K562 (cell line): ENCODE measurements around the gene PRELID2. TPM values are rescaled to one million over a fixed set of nuclear protein-coding genes. Genes with fewer than 3 reads are reported as not detected.
A peak's percentile ranks its signal among the peaks of the same experiment; 100 is the strongest.

Source experiments
- ATAC-seq: fragments of 200-7000 bp; cut with Tn5 transposase; 3 replicates; pipeline ENCODE4 v1.9.1; 2020; ENCODE audit warnings: moderate library complexity
- BruUV-seq: library from RNA; stranded (reverse); fragments of 400-500 nt; replicated peaks from 2 replicates; lab custom pipeline; 2021; lab: Mats Ljungman, UMichigan
- CTCF ChIA-PET: fragments of 300-600 bp; formaldehyde crosslinking; extraction: SDS; loops from one replicate; lab custom pipeline; 2021; ENCODE audit warnings: low intra/inter-chr PET ratio; lab: Yijun Ruan, JAX
- POLR2A ChIA-PET: fragments of 300-600, 350-650 bp; sonication (Branson Sonifier 250); formaldehyde crosslinking; extraction: SDS; loops from one replicate; lab custom pipeline; 2021; ENCODE audit warnings: antibody characterized with exemption, inconsistent platforms; lab: Yijun Ruan, JAX
- DNase-seq, 4 experiments: peaks; one replicate each; pipeline versions ENCODE4 v3.0.0 to v3.0.0-alpha.2; 2011 to 2018; ENCODE audit warnings: low spot score in 3 of 4, mixed read lengths in 3 of 4; ENCODE audit errors: extremely low read depth in 1 of 4
- FAIRE-seq: peaks from 2 replicates; lab custom pipeline; 2011; peaks lifted over from hg19 to GRCh38; lab: Jason Lieb, UNC
- H2AFZ ChIP-seq: 2 replicates; pipeline ENCODE4 v1.6.0; 2011; ENCODE audit warnings: low read depth, low read length, control low read depth, inconsistent platforms
- H3K27ac ChIP-seq: fragments of 200-600 bp; 3 replicates; pipeline ENCODE4 v1.8.0; 2011; ENCODE audit warnings: low read depth, mild to moderate bottlenecking, control low read depth, inconsistent platforms, low read length, moderate library complexity, mixed read lengths; ENCODE audit errors: extremely low read depth
- H3K27me3 ChIP-seq, 2 experiments: fragments of 300-600 bp in 1 of 2; 2 replicates in 1 of 2; 3 replicates in 1 of 2; pipeline versions ENCODE4 v1.6.0 to v1.8.0; 2011; ENCODE audit warnings: inconsistent platforms in 2 of 2, low read length in 2 of 2, mild to moderate bottlenecking in 1 of 2, mixed read lengths in 1 of 2, moderate library complexity in 1 of 2; ENCODE audit not compliant: control insufficient read depth in 2 of 2, insufficient read depth in 2 of 2
- H3K36me3 ChIP-seq: fragments of 300-600 bp; 3 replicates; pipeline ENCODE4 v1.8.0; 2011; ENCODE audit warnings: mild to moderate bottlenecking, low read length, inconsistent platforms; ENCODE audit not compliant: control insufficient read depth, insufficient read depth
- H3K4me1 ChIP-seq, 2 experiments: fragments of 200-600 bp in 1 of 2; replicated peaks in 1 of 2; 2 replicates in 1 of 2; 3 replicates in 1 of 2; pipeline versions ENCODE4 v1.5.1 to v1.8.0; 2011; ENCODE audit warnings: inconsistent platforms in 2 of 2, low read length in 2 of 2, mild to moderate bottlenecking in 1 of 2, mixed read lengths in 1 of 2, moderate library complexity in 1 of 2; ENCODE audit not compliant: control insufficient read depth in 2 of 2, insufficient read depth in 2 of 2
- H3K4me2 ChIP-seq: 2 replicates; pipeline ENCODE4 v1.6.1; 2011; ENCODE audit warnings: low read length, control low read depth, inconsistent platforms, mixed read lengths; ENCODE audit not compliant: insufficient read depth
- H3K4me3 ChIP-seq: fragments of 200-600 bp; sonication (generic), shearing (Covaris generic); 2 replicates; pipeline ENCODE4 v1.5.1; 2016; ENCODE audit warnings: control low read depth, inconsistent platforms
- H3K79me2 ChIP-seq: fragments of 200-600 bp; 3 replicates; pipeline ENCODE4 v1.8.0; 2011; ENCODE audit warnings: low read length, inconsistent platforms; ENCODE audit not compliant: control insufficient read depth, insufficient read depth
- H3K9ac ChIP-seq, 2 experiments: 2 replicates each; pipeline versions ENCODE4 v1.6.0 to v1.6.1; 2011; ENCODE audit warnings: low read depth in 2 of 2, low read length in 2 of 2, control low read depth in 1 of 2, inconsistent platforms in 1 of 2, mild to moderate bottlenecking in 1 of 2, mixed read lengths in 1 of 2; ENCODE audit not compliant: insufficient read depth in 1 of 2
- H3K9me1 ChIP-seq: one replicate; pipeline ENCODE4 v1.6.0; 2011; ENCODE audit warnings: inconsistent platforms, mild to moderate bottlenecking, low read length, moderate library complexity; ENCODE audit not compliant: control insufficient read depth, insufficient read depth
- H3K9me3 ChIP-seq: replicated peaks from 2 replicates; pipeline ENCODE4 v1.5.1; 2011; ENCODE audit warnings: low read depth, low read length, inconsistent platforms; ENCODE audit not compliant: control insufficient read depth, insufficient read depth
- H4K20me1 ChIP-seq: replicated peaks from 2 replicates; pipeline ENCODE4 v1.6.1; 2011; ENCODE audit warnings: low read length, inconsistent platforms, mixed read lengths; ENCODE audit not compliant: control insufficient read depth, insufficient read depth
- CREB3 ChIP-seq: fragments of 450-650 bp; conservative IDR thresholded peaks from 2 replicates; pipeline ENCODE4 v1.6.1; 2016; ENCODE audit warnings: missing genetic modification characterization, low read depth, mild to moderate bottlenecking, missing compliant biosample characterization, moderate library complexity
- FOSL1 ChIP-seq: fragments of 200-800 bp; sonication (Bioruptor generic); conservative IDR thresholded peaks from 2 replicates; pipeline ENCODE4 v1.6.1; 2016; ENCODE audit warnings: missing genetic modification characterization, missing compliant biosample characterization
- MLLT1 ChIP-seq, 2 experiments: fragments of 450-650 bp; IDR thresholded peaks; 2 replicates each; pipeline ENCODE4 v1.6.1; 2016
- NR2C2 ChIP-seq, 2 experiments: fragments of 200-800 bp in 1 of 2; sonication (Bioruptor generic) in 1 of 2; sonication (generic) in 1 of 2; formaldehyde crosslinking in 1 of 2; IDR thresholded peaks; 2 replicates each; pipeline versions ENCODE4 v1.6.1 to v1.8.0; 2016 to 2022; ENCODE audit warnings: mild to moderate bottlenecking in 1 of 2, missing compliant biosample characterization in 1 of 2, missing genetic modification characterization in 1 of 2, missing genetic modification reagents in 1 of 2
- RBFOX2 ChIP-seq: fragments of 200-400 bp; formaldehyde crosslinking; IDR thresholded peaks from 2 replicates; pipeline ENCODE4 v1.6.1; 2017; ENCODE audit warnings: low read depth, mild to moderate bottlenecking, low read length, moderate library complexity
- ZNF121 ChIP-seq: sonication (generic); formaldehyde crosslinking; conservative IDR thresholded peaks from 2 replicates; pipeline ENCODE4 v1.8.0; 2022; ENCODE audit warnings: missing genetic modification reagents
- ZNF444 ChIP-seq: fragments of 250-450 bp; sonication (Bioruptor Pico); IDR thresholded peaks from 2 replicates; pipeline ENCODE4 v1.4.0; 2020; ENCODE audit warnings: mild to moderate bottlenecking, moderate library complexity
- WGBS: fragments of 100-300 bp; shearing (Covaris generic); methylation state at CpG from one replicate; pipeline ENCODE4 v1.1.6; 2016; ENCODE audit warnings: low coverage, mixed read lengths; ENCODE audit not compliant: insufficient coverage; ENCODE audit errors: missing lambda C conversion rate; 5-methylcytosine and 5-hydroxymethylcytosine counted together
- in situ Hi-C: fragments of 300-500 bp; cut with MboI; formaldehyde crosslinking; loops from 4 replicates; pipeline ENCODE4 v1.15.0; 2018; ENCODE audit warnings: inconsistent platforms, mixed read lengths
- intact Hi-C: fragments of 100-400 bp; cut with micrococcal nuclease; formaldehyde crosslinking; loops from 2 replicates; pipeline ENCODE4 v1.14.2; 2022
- polyA plus RNA-seq, 8 experiments: library from polyadenylated mRNA; depleted of rRNA in 4 of 8; stranded (reverse) in 5 of 8; unstranded in 3 of 8; fragments of >200 nt; fragmentation: Nextera tagmentation in 2 of 8; fragmentation: Illumina TruSeq in 1 of 8; extraction: Ambion mirVana in 2 of 8; extraction: Trizol in 1 of 8; gene quantifications; 2 replicates each; pipeline versions ENCODE4 v1.2.1 to v1.2.3, GENCODE V29; 2011 to 2014; ENCODE audit warnings: inconsistent platforms in 1 of 8, missing spikeins in 1 of 8
- total RNA-seq, 7 experiments: library from RNA; depleted of rRNA in 6 of 7; stranded (reverse); fragments of >200 nt in 6 of 7; fragmentation: Illumina TruSeq in 2 of 7; extraction: Trizol in 2 of 7; gene quantifications; 2 replicates each; pipeline versions ENCODE4 v1.2.1 to v1.2.3, GENCODE V29; 2011 to 2021; ENCODE audit warnings: low replicate concordance in 1 of 7

The PRELID2 gene
- total and polyA plus RNA-seq, 9 of the 15 experiments (the other 6 are each of a cell fraction or from before 2014, with no cell fraction given) = 6.4 to 68.2 (median 28.8) TPM

- H3K27ac ChIP-seq = peak overlapping the region; percentile 87
- CTCF ChIA-PET = no interaction called here
- FAIRE-seq (no peak), ATAC-seq (no peak)
- H3K27me3 ChIP-seq = no peaks in the 10 kb centered on the region
- no peak for TF ChIP-seq ZNF121 (CRISPR knock-in tag)
- peak; percentile 11 for TF ChIP-seq FOSL1 (tag)
- 0 out of 4 replicates have a peak, but pooled peaks of 1 of the 2 experiments have one; percentile 34 for TF ChIP-seq MLLT1 (IDR thresholded peaks at IDR 0.05)
- no peak for TF ChIP-seq ZNF444 (CRISPR knock-in tag)
- TF ChIP-seq NR2C2 (CRISPR knock-in tag; IDR thresholded peaks at IDR 0.05) = no peak; the same call in 1 of the 2 replicates
- TF ChIP-seq NR2C2 (tag; IDR thresholded peaks at IDR 0.05) = 0 out of 2 replicates have a peak, but pooled peaks have one; percentile 1
- 0 out of 2 replicates have a peak, but pooled peaks have one; percentile 49 for TF ChIP-seq CREB3
- TF ChIP-seq RBFOX2 = no peak
- TF ChIP-seq, all 486 proteins: peak for 4
- POLR2A ChIA-PET = interaction anchor here (1.0 to 2.7 kb wide), 6 partner anchors 10 to 140 kb away, joined by 3 to 19 read pairs (median 7); no protein-coding TSS in a partner anchor
- Histone ChIP-seq H3K9me1 (no peaks in the 10 kb centered on the region), H3K9me3 (no peaks in the 10 kb centered on the region), H3K4me1 (peaks cover 14 to 48% of the 10 kb centered on the region in 2 experiments), H3K79me2 (peaks cover 40% of the 10 kb centered on the region), H4K20me1 (no peaks in the 10 kb centered on the region), H3K4me3 (peak overlapping the region; percentile 80), H3K36me3 (no peaks in the 10 kb centered on the region), H3K4me2 (peak overlapping the region; percentile 95), H2AFZ (peak overlapping the region; percentile 98), H3K9ac (peak overlapping the region; percentile 87 to 93)
- in situ Hi-C loops (loop anchor here (10.0 kb wide), 1 partner anchor 369 kb away; the partner anchor contains the start of gene RBM27), intact Hi-C loops (loop anchor here (2.0 kb wide), 2 partner anchors 19 to 51 kb away; no protein-coding TSS in a partner anchor)
- BruUV-seq = no TSS peak
- 53% methylated on average over 18 of the region's 18 CpGs for WGBS
- no peak for DNase-seq
Observed at GRCh38 chr5:145835848-145836239, 702 bp upstream of the PRELID2 start.
